Fibroblast of pulmonary artery (primary cell): ENCODE data around the gene C5AR1.

Experiments used
- DNase-seq: peaks from one replicate; pipeline ENCODE4 v3.0.0-alpha.2; 2010; ENCODE audit warnings: low read depth
- H3K4me3 ChIP-seq: replicated peaks from 2 replicates; pipeline ENCODE4 v1.5.1; 2011; ENCODE audit warnings: low read depth, mild to moderate bottlenecking, control low read depth, low read length, moderate library complexity
- CTCF ChIP-seq: IDR thresholded peaks from 2 replicates; pipeline ENCODE4 v1.5.1; 2011; ENCODE audit warnings: mild to moderate bottlenecking, control low read depth, low read length, inconsistent platforms; ENCODE audit errors: missing control alignments

The C5AR1 gene

GRCh38 chr19:47302249-47302648 is 7.4 kb upstream of the C5AR1 start:
- no peak for DNase-seq
- H3K4me3 ChIP-seq, result no peak overlapping the region
- no peak for TF ChIP-seq CTCF

- H3K4me3 ChIP-seq, result no peak overlapping the region
- no peak for DNase-seq
- TF ChIP-seq CTCF, result no peak
These were observed 5.7 kb upstream of the C5AR1 start for GRCh38 chr19:47303966-47304365.

GRCh38 chr19:47305309-47305751 is 4.3 kb upstream of the C5AR1 start:
- peak; percentile 99 for TF ChIP-seq CTCF
- peak; percentile 83 for DNase-seq
- H3K4me3 ChIP-seq, result no peak overlapping the region

GRCh38 chr19:47306303-47306702 is 3.4 kb upstream of the C5AR1 start:
- no peak for DNase-seq
- no peak overlapping the region for H3K4me3 ChIP-seq
- no peak for TF ChIP-seq CTCF

GRCh38 chr19:47309038-47309437 is 623 bp upstream of the C5AR1 start:
- H3K4me3 ChIP-seq, result no peak overlapping the region
- DNase-seq, result peak; percentile 39
- no peak for TF ChIP-seq CTCF

- TF ChIP-seq CTCF, result no peak
- no peak for DNase-seq
- H3K4me3 ChIP-seq, result no peak overlapping the region
These were observed 662 bp downstream of the C5AR1 start for GRCh38 chr19:47310323-47310722.

- DNase-seq, result peak; percentile 46
- no peak overlapping the region for H3K4me3 ChIP-seq
- no peak for TF ChIP-seq CTCF
These were observed 1.2 kb downstream of the C5AR1 start for GRCh38 chr19:47310819-47311218.
